Astrocyte (in vitro differentiated cells and primary cell): ENCODE measurements around the gene KREMEN1. TPM values are rescaled to one million over a fixed set of nuclear protein-coding genes. Genes with fewer than 3 reads are reported as not detected.
"Not testable (repeated sequence)": the region's sequence is repeated elsewhere in the genome, so short reads cannot be mapped to it uniquely, and the experiment has no call there.

Experiments
- DNase-seq: peaks from one replicate; pipeline ENCODE4 v3.0.0-alpha.2; 2010; ENCODE audit warnings: low read depth
- FAIRE-seq: peaks from 2 replicates; lab custom pipeline; 2011; peaks lifted over from hg19 to GRCh38; lab: Jason Lieb, UNC
- H2AFZ ChIP-seq: 2 replicates; pipeline ENCODE4 v1.6.0; 2012; ENCODE audit warnings: low read depth, low read length, inconsistent platforms
- H3K27ac ChIP-seq: 2 replicates; pipeline ENCODE4 v1.5.1; 2011; ENCODE audit warnings: low read depth, low read length, inconsistent platforms
- H3K27me3 ChIP-seq: 2 replicates; pipeline ENCODE4 v1.6.0; 2011; ENCODE audit warnings: low read length, inconsistent platforms; ENCODE audit not compliant: insufficient read depth
- H3K36me3 ChIP-seq: 2 replicates; pipeline ENCODE4 v1.5.1; 2011; ENCODE audit warnings: low read length, inconsistent platforms; ENCODE audit not compliant: insufficient read depth
- H3K4me1 ChIP-seq: 2 replicates; pipeline ENCODE4 v1.5.1; 2011; ENCODE audit warnings: low read length, inconsistent platforms; ENCODE audit not compliant: insufficient read depth
- H3K4me2 ChIP-seq: 2 replicates; pipeline ENCODE4 v1.6.0; 2012; ENCODE audit warnings: low read length, inconsistent platforms
- H3K4me3 ChIP-seq: 2 replicates; pipeline ENCODE4 v1.5.1; 2011; ENCODE audit warnings: low read depth, mild to moderate bottlenecking, low read length, inconsistent platforms; ENCODE audit not compliant: insufficient read depth
- H3K79me2 ChIP-seq: 2 replicates; pipeline ENCODE4 v1.6.0; 2012; ENCODE audit warnings: mild to moderate bottlenecking, low read length, inconsistent platforms; ENCODE audit not compliant: insufficient read depth
- H3K9ac ChIP-seq: 2 replicates; pipeline ENCODE4 v1.6.0; 2012; ENCODE audit warnings: mild to moderate bottlenecking, low read length, inconsistent platforms
- H3K9me3 ChIP-seq: 2 replicates; pipeline ENCODE4 v1.5.1; 2012; ENCODE audit warnings: low read depth, mild to moderate bottlenecking, low read length, inconsistent platforms; ENCODE audit not compliant: insufficient read depth
- H4K20me1 ChIP-seq: 2 replicates; pipeline ENCODE4 v1.6.0; 2012; ENCODE audit warnings: low read length, inconsistent platforms; ENCODE audit not compliant: insufficient read depth
- H3K27ac Mint-ChIP-seq: one replicate; pipeline ENCODE4 v1.8.0; 2021; ENCODE audit warnings: mild to moderate bottlenecking, mixed read lengths; ENCODE audit not compliant: unreplicated experiment
- H3K27me3 Mint-ChIP-seq: one replicate; pipeline ENCODE4 v1.8.0; 2021; ENCODE audit warnings: low read depth, mixed read lengths; ENCODE audit not compliant: unreplicated experiment
- H3K36me3 Mint-ChIP-seq: one replicate; pipeline ENCODE4 v1.8.0; 2021; ENCODE audit warnings: low read depth, mixed read lengths; ENCODE audit not compliant: unreplicated experiment
- H3K4me1 Mint-ChIP-seq: one replicate; pipeline ENCODE4 v1.8.0; 2021; ENCODE audit warnings: low read depth, mixed read lengths; ENCODE audit not compliant: unreplicated experiment
- H3K4me3 Mint-ChIP-seq: one replicate; pipeline ENCODE4 v1.8.0; 2021; ENCODE audit warnings: mild to moderate bottlenecking, moderate library complexity, mixed read lengths; ENCODE audit not compliant: unreplicated experiment
- H3K9me3 Mint-ChIP-seq: one replicate; pipeline ENCODE4 v1.8.0; 2021; ENCODE audit warnings: mild to moderate bottlenecking, mixed read lengths; ENCODE audit not compliant: unreplicated experiment
- CTCF ChIP-seq: IDR thresholded peaks from 2 replicates; pipeline ENCODE4 v1.5.1; 2011; ENCODE audit warnings: low read depth, mild to moderate bottlenecking, inconsistent platforms, low read length, moderate library complexity; ENCODE audit not compliant: insufficient read depth
- EZH2 ChIP-seq: IDR thresholded peaks from 2 replicates; pipeline ENCODE4 v1.6.1; 2012; ENCODE audit warnings: mild to moderate bottlenecking, low read length, inconsistent platforms; ENCODE audit not compliant: insufficient read depth
- total RNA-seq: library from RNA; stranded (reverse); gene quantifications from 2 replicates; pipeline ENCODE4 v1.2.1, GENCODE V29; 2021

Gene KREMEN1
- total RNA-seq, 1 donor from 2014 or later, result 3.3 TPM

- Histone ChIP-seq H3K4me3 (no peak overlapping the region), H3K79me2 (no peaks in the 10 kb centered on the region)
- H3K9me3 Mint-ChIP-seq, result no peaks in the 10 kb centered on the region
Observed at GRCh38 chr22:29081517-29082236, 8.8 kb downstream of the KREMEN1 start.

GRCh38 chr22:29082826-29083545 lies 10.2 kb downstream of the KREMEN1 start:
- H3K4me2 ChIP-seq, result no peak overlapping the region
- peaks cover 6% of the 10 kb centered on the region for H3K4me1 Mint-ChIP-seq
- no peak for FAIRE-seq

More at GRCh38 chr22:29081517-29082236, 8.8 kb downstream of the KREMEN1 start:
- FAIRE-seq (no peak), DNase-seq (no peak)
- Mint-ChIP-seq H3K36me3 (no peaks in the 10 kb centered on the region), H3K4me1 (peaks cover 6% of the 10 kb centered on the region), H3K27ac (no peak overlapping the region), H3K4me3 (no peak overlapping the region), H3K27me3 (no peaks in the 10 kb centered on the region)
- TF ChIP-seq CTCF (no peak), EZH2 (no peak)
- Histone ChIP-seq H3K4me2 (no peak overlapping the region), H3K27me3 (no peaks in the 10 kb centered on the region), H3K27ac (no peak overlapping the region), H4K20me1 (no peaks in the 10 kb centered on the region), H3K9ac (no peak overlapping the region), H3K36me3 (no peaks in the 10 kb centered on the region), H3K4me1 (no peaks in the 10 kb centered on the region), H2AFZ (no peak overlapping the region), H3K9me3 (no peaks in the 10 kb centered on the region)

GRCh38 chr22:29083576-29083932 lies 10.7 kb downstream of the KREMEN1 start:
- not testable (repeated sequence) for H3K9me3 ChIP-seq, H3K4me3 ChIP-seq, H3K36me3 ChIP-seq, H3K4me1 ChIP-seq, H3K27me3 ChIP-seq, H3K4me3 Mint-ChIP-seq, H4K20me1 ChIP-seq, H3K27ac ChIP-seq, H2AFZ ChIP-seq, DNase-seq, H3K9ac ChIP-seq, H3K9me3 Mint-ChIP-seq, H3K4me1 Mint-ChIP-seq, H3K79me2 ChIP-seq, FAIRE-seq, H3K27ac Mint-ChIP-seq, H3K27me3 Mint-ChIP-seq, H3K36me3 Mint-ChIP-seq, H3K4me2 ChIP-seq

More at GRCh38 chr22:29082826-29083545, 10.2 kb downstream of the KREMEN1 start:
- H3K4me3 Mint-ChIP-seq, result no peak overlapping the region
- TF ChIP-seq CTCF, result no peak
- no peak for TF ChIP-seq EZH2
- H3K9me3 Mint-ChIP-seq, result no peaks in the 10 kb centered on the region
- no peak overlapping the region for H3K9ac ChIP-seq
- H3K27ac ChIP-seq, result no peak overlapping the region
- no peaks in the 10 kb centered on the region for H3K79me2 ChIP-seq
- H3K27me3 ChIP-seq, result no peaks in the 10 kb centered on the region
- H3K4me3 ChIP-seq, result no peak overlapping the region
- no peak overlapping the region for H3K27ac Mint-ChIP-seq
- no peak for DNase-seq
- no peaks in the 10 kb centered on the region for H3K9me3 ChIP-seq
- H3K4me1 ChIP-seq, result no peaks in the 10 kb centered on the region
- H3K36me3 ChIP-seq, result no peaks in the 10 kb centered on the region
- H2AFZ ChIP-seq, result no peak overlapping the region
- no peaks in the 10 kb centered on the region for H3K27me3 Mint-ChIP-seq
- H4K20me1 ChIP-seq, result no peaks in the 10 kb centered on the region
- H3K36me3 Mint-ChIP-seq, result no peaks in the 10 kb centered on the region
